Neural cell (in vitro differentiated cells): Measurements from ENCODE around the gene CLSTN2. TPM values are rescaled to one million over a fixed set of nuclear protein-coding genes. Genes with fewer than 3 reads are reported as not detected.

Experiments
- H2AFZ ChIP-seq: fragments of 200-600, 300-800 bp; sonication (generic), shearing (Covaris generic); 2 replicates; pipeline ENCODE4 v1.6.0; 2014; ENCODE audit warnings: low read depth, mild to moderate bottlenecking, antibody characterized with exemption, low read length, moderate library complexity
- H3F3A ChIP-seq: fragments of 200-600 bp; shearing (Covaris generic); 2 replicates; pipeline ENCODE4 v1.6.1; 2016; ENCODE audit warnings: mild to moderate bottlenecking, moderate library complexity, mixed read lengths, antibody characterized with exemption, low read length; ENCODE audit not compliant: insufficient read depth, poor library complexity, severe bottlenecking
- H3K27ac ChIP-seq: fragments of 200-600, 300-800 bp; sonication (generic), shearing (Covaris generic); 2 replicates; pipeline ENCODE4 v1.5.1; 2014; ENCODE audit warnings: mild to moderate bottlenecking, low read length, moderate library complexity
- H3K27me3 ChIP-seq: fragments of 300-800, 200-600 bp; sonication (generic), shearing (Covaris generic); 2 replicates; pipeline ENCODE4 v1.6.0; 2014; ENCODE audit warnings: mild to moderate bottlenecking, low read depth, low read length, moderate library complexity; ENCODE audit not compliant: insufficient read depth
- H3K36me3 ChIP-seq: fragments of 300-800, 200-600 bp; sonication (generic), shearing (Covaris generic); 2 replicates; pipeline ENCODE4 v1.5.1; 2014; ENCODE audit warnings: mild to moderate bottlenecking, antibody characterized with exemption, low read length, moderate library complexity; ENCODE audit not compliant: insufficient read depth
- H3K4me2 ChIP-seq: fragments of 300-800, 200-600 bp; sonication (generic), shearing (Covaris generic); 2 replicates; pipeline ENCODE4 v1.6.0; 2014; ENCODE audit warnings: mild to moderate bottlenecking, low read length
- H3K4me3 ChIP-seq: fragments of 300-800, 200-600 bp; sonication (generic), shearing (Covaris generic); 2 replicates; pipeline ENCODE4 v1.5.1; 2014; ENCODE audit warnings: mild to moderate bottlenecking, low read length, moderate library complexity
- H3K79me2 ChIP-seq: fragments of 200-600 bp; shearing (Covaris generic); replicated peaks from 2 replicates; pipeline ENCODE4 v1.6.0; 2014; ENCODE audit warnings: mild to moderate bottlenecking, low read length, moderate library complexity; ENCODE audit not compliant: insufficient read depth
- H3K9ac ChIP-seq: fragments of 300-800, 200-600 bp; sonication (generic), shearing (Covaris generic); 2 replicates; pipeline ENCODE4 v1.6.1; 2016; ENCODE audit warnings: mild to moderate bottlenecking, low read length, mixed read lengths
- H3K9me2 ChIP-seq: fragments of 200-600 bp; shearing (Covaris generic); 2 replicates; pipeline ENCODE4 v1.6.1; 2016; ENCODE audit warnings: mild to moderate bottlenecking, low read length, mixed read lengths; ENCODE audit not compliant: insufficient read depth
- H3K9me3 ChIP-seq: fragments of 200-600, 300-800 bp; sonication (generic), shearing (Covaris generic); 2 replicates; pipeline ENCODE4 v1.6.1; 2016; ENCODE audit warnings: mild to moderate bottlenecking, mixed run types, low read length, moderate library complexity, mixed read lengths
- H4K20me1 ChIP-seq: fragments of 200-600 bp; shearing (Covaris generic); 2 replicates; pipeline ENCODE4 v1.6.1; 2016; ENCODE audit warnings: mild to moderate bottlenecking, mixed run types; ENCODE audit not compliant: insufficient read depth
- EP300 ChIP-seq: fragments of 450-650 bp; conservative IDR thresholded peaks from 2 replicates; pipeline ENCODE4 v1.6.1; 2014; ENCODE audit warnings: antibody characterized with exemption, mild to moderate bottlenecking, moderate library complexity; ENCODE audit not compliant: poor library complexity, severe bottlenecking
- EZH2 ChIP-seq: fragments of 200-600, 300-800 bp; shearing (Covaris generic), sonication (generic); IDR thresholded peaks from 2 replicates; pipeline ENCODE4 v1.6.1; 2014; ENCODE audit warnings: antibody characterized with exemption, low read length, borderline replicate concordance, mild to moderate bottlenecking; ENCODE audit not compliant: insufficient read depth, poor library complexity, severe bottlenecking
- MXI1 ChIP-seq: fragments of 450-650 bp; conservative IDR thresholded peaks from 2 replicates; pipeline ENCODE4 v1.6.1; 2014; ENCODE audit warnings: antibody characterized with exemption, mild to moderate bottlenecking; ENCODE audit not compliant: poor library complexity, severe bottlenecking
- POLR2AphosphoS5 ChIP-seq: IDR thresholded peaks from 2 replicates; pipeline ENCODE4 v1.6.1; 2012
- RAD21 ChIP-seq: fragments of 450-650 bp; conservative IDR thresholded peaks from 2 replicates; pipeline ENCODE4 v1.6.1; 2014; ENCODE audit warnings: antibody characterized with exemption, mild to moderate bottlenecking, moderate library complexity
- REST ChIP-seq: IDR thresholded peaks from 2 replicates; pipeline ENCODE4 v1.6.1; 2012; ENCODE audit warnings: borderline replicate concordance
- SMC3 ChIP-seq: fragments of 450-650 bp; conservative IDR thresholded peaks from 2 replicates; pipeline ENCODE4 v1.6.1; 2014; ENCODE audit warnings: antibody characterized with exemption, mild to moderate bottlenecking, moderate library complexity; ENCODE audit not compliant: poor library complexity
- TAF1 ChIP-seq: IDR thresholded peaks from 2 replicates; pipeline ENCODE4 v1.6.1; 2012; ENCODE audit warnings: low read depth
- polyA plus RNA-seq: library from polyadenylated mRNA; depleted of rRNA; stranded (reverse); fragments of >200 nt; gene quantifications from 2 replicates; pipeline ENCODE4 v1.2.3, GENCODE V29; 2014
- TF ChIP-seq, protein P1 (sequence below): fragments of 450-650 bp; IDR thresholded peaks from 2 replicates; pipeline ENCODE4 v1.5.1; 2014; ENCODE audit warnings: antibody characterized with exemption, mild to moderate bottlenecking, moderate library complexity; ENCODE audit not compliant: poor library complexity, severe bottlenecking

The CLSTN2 gene
- polyA plus RNA-seq, 1 donor from 2014 or later, result 10.7 TPM

- no peak overlapping the region for H2AFZ ChIP-seq
- no peak overlapping the region for H3K4me2 ChIP-seq
- H4K20me1 ChIP-seq, result no peaks in the 10 kb centered on the region
- TF ChIP-seq TAF1 (no peak), MXI1 (no peak), EP300 (no peak), RAD21 (no peak), SMC3 (no peak), EZH2 (no peak), POLR2AphosphoS5 (no peak), REST (no peak)
- TF ChIP-seq, protein P1, sequence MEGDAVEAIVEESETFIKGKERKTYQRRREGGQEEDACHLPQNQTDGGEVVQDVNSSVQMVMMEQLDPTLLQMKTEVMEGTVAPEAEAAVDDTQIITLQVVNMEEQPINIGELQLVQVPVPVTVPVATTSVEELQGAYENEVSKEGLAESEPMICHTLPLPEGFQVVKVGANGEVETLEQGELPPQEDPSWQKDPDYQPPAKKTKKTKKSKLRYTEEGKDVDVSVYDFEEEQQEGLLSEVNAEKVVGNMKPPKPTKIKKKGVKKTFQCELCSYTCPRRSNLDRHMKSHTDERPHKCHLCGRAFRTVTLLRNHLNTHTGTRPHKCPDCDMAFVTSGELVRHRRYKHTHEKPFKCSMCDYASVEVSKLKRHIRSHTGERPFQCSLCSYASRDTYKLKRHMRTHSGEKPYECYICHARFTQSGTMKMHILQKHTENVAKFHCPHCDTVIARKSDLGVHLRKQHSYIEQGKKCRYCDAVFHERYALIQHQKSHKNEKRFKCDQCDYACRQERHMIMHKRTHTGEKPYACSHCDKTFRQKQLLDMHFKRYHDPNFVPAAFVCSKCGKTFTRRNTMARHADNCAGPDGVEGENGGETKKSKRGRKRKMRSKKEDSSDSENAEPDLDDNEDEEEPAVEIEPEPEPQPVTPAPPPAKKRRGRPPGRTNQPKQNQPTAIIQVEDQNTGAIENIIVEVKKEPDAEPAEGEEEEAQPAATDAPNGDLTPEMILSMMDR, result no peak
- no peaks in the 10 kb centered on the region for H3K27me3 ChIP-seq
- H3K9me3 ChIP-seq, result no peaks in the 10 kb centered on the region
- H3K4me3 ChIP-seq, result no peak overlapping the region
- no peak overlapping the region for H3K9ac ChIP-seq
- H3K9me2 ChIP-seq, result no peaks in the 10 kb centered on the region
- no peak overlapping the region for H3K27ac ChIP-seq
- H3K79me2 ChIP-seq, result no peaks in the 10 kb centered on the region
- no peaks in the 10 kb centered on the region for H3F3A ChIP-seq
- H3K36me3 ChIP-seq, result no peaks in the 10 kb centered on the region
These were observed 381.9 kb downstream of the CLSTN2 start for GRCh38 chr3:140316868-140317400.

- Histone ChIP-seq H3K4me3 (no peak overlapping the region), H3K36me3 (no peaks in the 10 kb centered on the region), H2AFZ (no peak overlapping the region), H3K27ac (no peak overlapping the region), H3K79me2 (no peaks in the 10 kb centered on the region), H3K9me3 (no peaks in the 10 kb centered on the region), H3K4me2 (no peak overlapping the region), H3K9me2 (no peaks in the 10 kb centered on the region), H4K20me1 (no peaks in the 10 kb centered on the region), H3K27me3 (no peaks in the 10 kb centered on the region), H3K9ac (no peak overlapping the region), H3F3A (no peaks in the 10 kb centered on the region)
- TF ChIP-seq RAD21, result no peak
- TF ChIP-seq EZH2, result no peak
- no peak for TF ChIP-seq TAF1
- TF ChIP-seq REST, result no peak
- TF ChIP-seq EP300, result no peak
- TF ChIP-seq MXI1, result no peak
- TF ChIP-seq, protein P1, result no peak
- TF ChIP-seq POLR2AphosphoS5, result no peak
- no peak for TF ChIP-seq SMC3
These were observed 384.8 kb downstream of the CLSTN2 start for GRCh38 chr3:140319739-140320138.
